Measurements from ENCODE around the gene EHF.

DNA sequence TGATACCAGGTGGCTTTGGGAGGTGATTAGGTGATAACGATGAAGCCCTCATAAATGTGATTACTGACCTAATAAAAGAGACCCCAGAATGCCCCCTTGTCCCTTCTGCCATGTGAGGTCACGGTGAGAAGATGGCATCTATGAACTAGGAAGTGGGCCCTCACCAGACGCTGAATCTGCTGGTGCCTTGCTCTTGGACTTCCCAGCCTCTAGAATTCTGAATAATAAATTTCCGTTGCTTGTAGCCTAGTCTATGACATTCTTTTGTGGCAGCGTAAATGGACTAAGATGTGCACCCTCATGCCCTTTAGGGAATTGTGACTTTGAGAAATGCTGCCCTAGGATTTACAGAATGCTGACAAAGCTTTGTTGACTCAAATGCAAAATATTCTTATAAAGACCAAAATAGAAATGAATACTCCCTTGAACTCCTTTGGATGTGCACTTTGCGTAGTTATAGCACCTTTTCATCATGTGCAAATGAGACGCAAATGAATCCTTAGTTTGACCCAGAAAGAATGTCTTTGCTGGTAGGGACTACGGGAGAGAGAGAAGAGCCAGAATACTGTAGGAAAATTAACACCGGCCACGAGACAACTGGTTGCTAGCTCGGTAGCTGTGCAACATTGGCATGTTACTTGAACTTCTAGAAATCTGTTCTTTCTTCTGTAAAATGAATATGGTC is 24.8 kb upstream of the EHF start:
- TF ChIP-seq, protein P1, sequence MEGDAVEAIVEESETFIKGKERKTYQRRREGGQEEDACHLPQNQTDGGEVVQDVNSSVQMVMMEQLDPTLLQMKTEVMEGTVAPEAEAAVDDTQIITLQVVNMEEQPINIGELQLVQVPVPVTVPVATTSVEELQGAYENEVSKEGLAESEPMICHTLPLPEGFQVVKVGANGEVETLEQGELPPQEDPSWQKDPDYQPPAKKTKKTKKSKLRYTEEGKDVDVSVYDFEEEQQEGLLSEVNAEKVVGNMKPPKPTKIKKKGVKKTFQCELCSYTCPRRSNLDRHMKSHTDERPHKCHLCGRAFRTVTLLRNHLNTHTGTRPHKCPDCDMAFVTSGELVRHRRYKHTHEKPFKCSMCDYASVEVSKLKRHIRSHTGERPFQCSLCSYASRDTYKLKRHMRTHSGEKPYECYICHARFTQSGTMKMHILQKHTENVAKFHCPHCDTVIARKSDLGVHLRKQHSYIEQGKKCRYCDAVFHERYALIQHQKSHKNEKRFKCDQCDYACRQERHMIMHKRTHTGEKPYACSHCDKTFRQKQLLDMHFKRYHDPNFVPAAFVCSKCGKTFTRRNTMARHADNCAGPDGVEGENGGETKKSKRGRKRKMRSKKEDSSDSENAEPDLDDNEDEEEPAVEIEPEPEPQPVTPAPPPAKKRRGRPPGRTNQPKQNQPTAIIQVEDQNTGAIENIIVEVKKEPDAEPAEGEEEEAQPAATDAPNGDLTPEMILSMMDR (IDR thresholded peaks at IDR 0.05) = no peak
- TF ChIP-seq ZFX (IDR thresholded peaks at IDR 0.05; ENCODE audit: borderline replicate concordance) = no peak

Measured in 22Rv1 (cell line).